K562 (cell line): ENCODE data around the gene HSPB7. TPM values are rescaled to one million over a fixed set of nuclear protein-coding genes. Genes with fewer than 3 reads are reported as not detected.
"Not testable (repeated sequence)": the region's sequence is repeated elsewhere in the genome, so short reads cannot be mapped to it uniquely, and the experiment has no call there.

Experiments
- ATAC-seq: fragments of 200-7000 bp; cut with Tn5 transposase; 3 replicates; pipeline ENCODE4 v1.9.1; 2020; ENCODE audit warnings: moderate library complexity
- BruUV-seq: library from RNA; stranded (reverse); fragments of 400-500 nt; replicated peaks from 2 replicates; lab custom pipeline; 2021; lab: Mats Ljungman, UMichigan
- CTCF ChIA-PET: fragments of 300-600 bp; formaldehyde crosslinking; extraction: SDS; loops from one replicate; lab custom pipeline; 2021; ENCODE audit warnings: low intra/inter-chr PET ratio; lab: Yijun Ruan, JAX
- POLR2A ChIA-PET: fragments of 300-600, 350-650 bp; sonication (Branson Sonifier 250); formaldehyde crosslinking; extraction: SDS; loops from one replicate; lab custom pipeline; 2021; ENCODE audit warnings: antibody characterized with exemption, inconsistent platforms; lab: Yijun Ruan, JAX
- DNase-seq, 4 experiments: peaks; one replicate each; pipeline versions ENCODE4 v3.0.0 to v3.0.0-alpha.2; 2011 to 2018; ENCODE audit warnings: low spot score in 3 of 4, mixed read lengths in 3 of 4; ENCODE audit errors: extremely low read depth in 1 of 4
- FAIRE-seq: peaks from 2 replicates; lab custom pipeline; 2011; peaks lifted over from hg19 to GRCh38; lab: Jason Lieb, UNC
- H2AFZ ChIP-seq: 2 replicates; pipeline ENCODE4 v1.6.0; 2011; ENCODE audit warnings: low read depth, low read length, control low read depth, inconsistent platforms
- H3K27ac ChIP-seq: fragments of 200-600 bp; 3 replicates; pipeline ENCODE4 v1.8.0; 2011; ENCODE audit warnings: low read depth, mild to moderate bottlenecking, control low read depth, inconsistent platforms, low read length, moderate library complexity, mixed read lengths; ENCODE audit errors: extremely low read depth
- H3K27me3 ChIP-seq, 2 experiments: fragments of 300-600 bp in 1 of 2; 2 replicates in 1 of 2; 3 replicates in 1 of 2; pipeline versions ENCODE4 v1.6.0 to v1.8.0; 2011; ENCODE audit warnings: inconsistent platforms in 2 of 2, low read length in 2 of 2, mild to moderate bottlenecking in 1 of 2, mixed read lengths in 1 of 2, moderate library complexity in 1 of 2; ENCODE audit not compliant: control insufficient read depth in 2 of 2, insufficient read depth in 2 of 2
- H3K36me3 ChIP-seq: fragments of 300-600 bp; 3 replicates; pipeline ENCODE4 v1.8.0; 2011; ENCODE audit warnings: mild to moderate bottlenecking, low read length, inconsistent platforms; ENCODE audit not compliant: control insufficient read depth, insufficient read depth
- H3K4me1 ChIP-seq, 2 experiments: fragments of 200-600 bp in 1 of 2; replicated peaks in 1 of 2; 2 replicates in 1 of 2; 3 replicates in 1 of 2; pipeline versions ENCODE4 v1.5.1 to v1.8.0; 2011; ENCODE audit warnings: inconsistent platforms in 2 of 2, low read length in 2 of 2, mild to moderate bottlenecking in 1 of 2, mixed read lengths in 1 of 2, moderate library complexity in 1 of 2; ENCODE audit not compliant: control insufficient read depth in 2 of 2, insufficient read depth in 2 of 2
- H3K4me2 ChIP-seq: 2 replicates; pipeline ENCODE4 v1.6.1; 2011; ENCODE audit warnings: low read length, control low read depth, inconsistent platforms, mixed read lengths; ENCODE audit not compliant: insufficient read depth
- H3K4me3 ChIP-seq: fragments of 200-600 bp; sonication (generic), shearing (Covaris generic); 2 replicates; pipeline ENCODE4 v1.5.1; 2016; ENCODE audit warnings: control low read depth, inconsistent platforms
- H3K79me2 ChIP-seq: fragments of 200-600 bp; 3 replicates; pipeline ENCODE4 v1.8.0; 2011; ENCODE audit warnings: low read length, inconsistent platforms; ENCODE audit not compliant: control insufficient read depth, insufficient read depth
- H3K9ac ChIP-seq, 2 experiments: 2 replicates each; pipeline versions ENCODE4 v1.6.0 to v1.6.1; 2011; ENCODE audit warnings: low read depth in 2 of 2, low read length in 2 of 2, control low read depth in 1 of 2, inconsistent platforms in 1 of 2, mild to moderate bottlenecking in 1 of 2, mixed read lengths in 1 of 2; ENCODE audit not compliant: insufficient read depth in 1 of 2
- H3K9me1 ChIP-seq: one replicate; pipeline ENCODE4 v1.6.0; 2011; ENCODE audit warnings: inconsistent platforms, mild to moderate bottlenecking, low read length, moderate library complexity; ENCODE audit not compliant: control insufficient read depth, insufficient read depth
- H3K9me3 ChIP-seq: replicated peaks from 2 replicates; pipeline ENCODE4 v1.5.1; 2011; ENCODE audit warnings: low read depth, low read length, inconsistent platforms; ENCODE audit not compliant: control insufficient read depth, insufficient read depth
- H4K20me1 ChIP-seq: replicated peaks from 2 replicates; pipeline ENCODE4 v1.6.1; 2011; ENCODE audit warnings: low read length, inconsistent platforms, mixed read lengths; ENCODE audit not compliant: control insufficient read depth, insufficient read depth
- ADNP ChIP-seq: fragments of 200-800 bp; sonication (Bioruptor generic); IDR thresholded peaks from 2 replicates; pipeline ENCODE4 v1.6.1; 2016; ENCODE audit warnings: missing genetic modification characterization, missing compliant biosample characterization
- BCOR ChIP-seq: fragments of 450-650 bp; IDR thresholded peaks from 2 replicates; pipeline ENCODE4 v1.6.1; 2016
- CHD4 ChIP-seq: fragments of 200-600 bp; sonication (generic); IDR thresholded peaks from 3 replicates; pipeline ENCODE4 v1.6.1; 2012; ENCODE audit warnings: low read depth, mild to moderate bottlenecking, mixed read lengths, low read length, inconsistent platforms; ENCODE audit not compliant: insufficient read depth, insufficient replicate concordance, poor library complexity, severe bottlenecking
- ELF4 ChIP-seq: fragments of 450-650 bp; formaldehyde crosslinking; IDR thresholded peaks from 2 replicates; pipeline ENCODE4 v1.4.0; 2022; ENCODE audit warnings: missing genetic modification characterization
- GABPB1 ChIP-seq: sonication (generic); formaldehyde crosslinking; IDR thresholded peaks from 2 replicates; pipeline ENCODE4 v1.8.0; 2022; ENCODE audit warnings: mild to moderate bottlenecking, missing genetic modification reagents
- KAT7 ChIP-seq: sonication (generic); formaldehyde crosslinking; IDR thresholded peaks from 2 replicates; pipeline ENCODE4 v1.8.0; 2022; ENCODE audit warnings: missing genetic modification reagents, mild to moderate bottlenecking, borderline replicate concordance
- KDM1A ChIP-seq, 2 experiments: fragments of 450-650 bp; IDR thresholded peaks; 2 replicates each; pipeline ENCODE4 v1.6.1; 2016; ENCODE audit warnings: mild to moderate bottlenecking in 2 of 2
- NFIC ChIP-seq: fragments of 450-650 bp; IDR thresholded peaks from 2 replicates; pipeline ENCODE4 v1.6.1; 2017; ENCODE audit warnings: mild to moderate bottlenecking, inconsistent platforms
- RBM25 ChIP-seq: fragments of 200-400 bp; formaldehyde crosslinking; IDR thresholded peaks from 2 replicates; pipeline ENCODE4 v1.6.1; 2018; ENCODE audit warnings: low read length, low read depth, moderate library complexity; ENCODE audit not compliant: severe bottlenecking
- RCOR1 ChIP-seq, 2 experiments: IDR thresholded peaks; 2 replicates each; pipeline ENCODE4 v1.6.1; 2012; ENCODE audit warnings: low read depth in 2 of 2, low read length in 2 of 2, borderline replicate concordance in 1 of 2, improper control_type of control experiment in 1 of 2
- SP1 ChIP-seq: sonication (generic); formaldehyde crosslinking; IDR thresholded peaks from 2 replicates; pipeline ENCODE4 v1.8.1; 2022; ENCODE audit warnings: mild to moderate bottlenecking, missing genetic modification reagents
- WGBS: fragments of 100-300 bp; shearing (Covaris generic); methylation state at CpG from one replicate; pipeline ENCODE4 v1.1.6; 2016; ENCODE audit warnings: low coverage, mixed read lengths; ENCODE audit not compliant: insufficient coverage; ENCODE audit errors: missing lambda C conversion rate; 5-methylcytosine and 5-hydroxymethylcytosine counted together
- in situ Hi-C: fragments of 300-500 bp; cut with MboI; formaldehyde crosslinking; loops from 4 replicates; pipeline ENCODE4 v1.15.0; 2018; ENCODE audit warnings: inconsistent platforms, mixed read lengths
- intact Hi-C: fragments of 100-400 bp; cut with micrococcal nuclease; formaldehyde crosslinking; loops from 2 replicates; pipeline ENCODE4 v1.14.2; 2022
- polyA plus RNA-seq, 8 experiments: library from polyadenylated mRNA; depleted of rRNA in 4 of 8; stranded (reverse) in 5 of 8; unstranded in 3 of 8; fragments of >200 nt; fragmentation: Nextera tagmentation in 2 of 8; fragmentation: Illumina TruSeq in 1 of 8; extraction: Ambion mirVana in 2 of 8; extraction: Trizol in 1 of 8; gene quantifications; 2 replicates each; pipeline versions ENCODE4 v1.2.1 to v1.2.3, GENCODE V29; 2011 to 2014; ENCODE audit warnings: inconsistent platforms in 1 of 8, missing spikeins in 1 of 8
- total RNA-seq, 7 experiments: library from RNA; depleted of rRNA in 6 of 7; stranded (reverse); fragments of >200 nt in 6 of 7; fragmentation: Illumina TruSeq in 2 of 7; extraction: Trizol in 2 of 7; gene quantifications; 2 replicates each; pipeline versions ENCODE4 v1.2.1 to v1.2.3, GENCODE V29; 2011 to 2021; ENCODE audit warnings: low replicate concordance in 1 of 7

Gene HSPB7
- total and polyA plus RNA-seq, 9 of the 15 experiments (the other 6 are each of a cell fraction or from before 2014, with no cell fraction given), result 0.05 to 0.19 (median 0.07) TPM; not detected in 6

- DNase-seq, H3K9me1 ChIP-seq, BruUV-seq, H3K27ac ChIP-seq, H3K36me3 ChIP-seq, H3K4me3 ChIP-seq, H3K27me3 ChIP-seq, H3K9ac ChIP-seq, H2AFZ ChIP-seq, FAIRE-seq, ATAC-seq, H3K79me2 ChIP-seq, H3K9me3 ChIP-seq, H4K20me1 ChIP-seq, in situ Hi-C loops: not testable (repeated sequence)
- intact Hi-C loops, result loop anchor here (1.0 kb wide), 2 partner anchors 24 kb away; no protein-coding TSS in a partner anchor
- CTCF ChIA-PET, result interaction anchor here (1.4 to 2.6 kb wide), 2 partner anchors 24 to 241 kb away, joined by 6 to 50 read pairs; no protein-coding TSS in a partner anchor
- 0 out of 2 replicates have a peak overlapping the region, but pooled peaks have one; percentile 14 for H3K4me2 ChIP-seq
- H3K4me1 ChIP-seq, result peaks cover 4 to 36% of the 10 kb centered on the region in 2 experiments; a peak in 4 of 5 replicates
- POLR2A ChIA-PET, result interaction anchor here (0.5 kb wide), 1 partner anchor 10 kb away, joined by 4 read pairs; no protein-coding TSS in a partner anchor
- WGBS, result 42% methylated on average over 7 of the region's 7 CpGs
- TF ChIP-seq BCOR (0 out of 2 replicates have a peak, but pooled peaks have one; percentile 10), SP1 (CRISPR knock-in tag) (peak; percentile 6; the same call in 1 of the 2 replicates), GABPB1 (CRISPR knock-in tag) (peak; percentile 0; the same call in 1 of the 2 replicates), KAT7 (CRISPR knock-in tag) (0 out of 2 replicates have a peak, but pooled peaks have one; percentile 5), CHD4 (peak; percentile 62), ADNP (tag) (peak; percentile 80), RCOR1 (IDR thresholded peaks at IDR 0.05; ENCODE audit: borderline replicate concordance in 1 of 2, low read depth in 2 of 2, low read length in 2 of 2) (0 out of 4 replicates have a peak, but pooled peaks of 1 of the 2 experiments have one; percentile 19), ELF4 (CRISPR knock-in tag) (0 out of 2 replicates have a peak, but pooled peaks have one; percentile 2), KDM1A (IDR thresholded peaks at IDR 0.05) (peak; percentile 25 to 47; a peak in 1 of 4 replicates), NFIC (peak; percentile 65), RBM25 (peak; percentile 37)
Measured at GRCh38 chr1:16033103-16033632, 15.3 kb upstream of the HSPB7 start.
